HG03025 (cell line): Measurements from ENCODE around the gene HOXD1.

Experiments
- ATAC-seq: cut with Tn5 transposase; IDR thresholded peaks from one replicate; pipeline ENCODE4 v1.9.1; 2021; ENCODE audit warnings: mild to moderate bottlenecking, moderate library complexity; ENCODE audit not compliant: unreplicated experiment, low FRiP score

Gene HOXD1

GRCh38 chr2:176234156-176234555 is 45.7 kb downstream of the HOXD1 start:
- ATAC-seq: no peak

GRCh38 chr2:176234940-176235339 is 46.5 kb downstream of the HOXD1 start:
- no peak for ATAC-seq

- no peak for ATAC-seq
Measured at GRCh38 chr2:176237456-176237855, 49.0 kb downstream of the HOXD1 start.

GRCh38 chr2:176239031-176239430 is 50.6 kb downstream of the HOXD1 start:
- ATAC-seq: no peak

GRCh38 chr2:176240301-176240700 is 51.8 kb downstream of the HOXD1 start:
- no peak for ATAC-seq
